Raji (cell line): Measurements from ENCODE around the gene SMIM38.

Experiments used
- POLR2A ChIP-seq: IDR thresholded peaks from 2 replicates; pipeline ENCODE4 v1.6.1; 2011; ENCODE audit warnings: low read depth, low read length, control low read depth; ENCODE audit not compliant: insufficient read depth

SMIM38 gene

DNA sequence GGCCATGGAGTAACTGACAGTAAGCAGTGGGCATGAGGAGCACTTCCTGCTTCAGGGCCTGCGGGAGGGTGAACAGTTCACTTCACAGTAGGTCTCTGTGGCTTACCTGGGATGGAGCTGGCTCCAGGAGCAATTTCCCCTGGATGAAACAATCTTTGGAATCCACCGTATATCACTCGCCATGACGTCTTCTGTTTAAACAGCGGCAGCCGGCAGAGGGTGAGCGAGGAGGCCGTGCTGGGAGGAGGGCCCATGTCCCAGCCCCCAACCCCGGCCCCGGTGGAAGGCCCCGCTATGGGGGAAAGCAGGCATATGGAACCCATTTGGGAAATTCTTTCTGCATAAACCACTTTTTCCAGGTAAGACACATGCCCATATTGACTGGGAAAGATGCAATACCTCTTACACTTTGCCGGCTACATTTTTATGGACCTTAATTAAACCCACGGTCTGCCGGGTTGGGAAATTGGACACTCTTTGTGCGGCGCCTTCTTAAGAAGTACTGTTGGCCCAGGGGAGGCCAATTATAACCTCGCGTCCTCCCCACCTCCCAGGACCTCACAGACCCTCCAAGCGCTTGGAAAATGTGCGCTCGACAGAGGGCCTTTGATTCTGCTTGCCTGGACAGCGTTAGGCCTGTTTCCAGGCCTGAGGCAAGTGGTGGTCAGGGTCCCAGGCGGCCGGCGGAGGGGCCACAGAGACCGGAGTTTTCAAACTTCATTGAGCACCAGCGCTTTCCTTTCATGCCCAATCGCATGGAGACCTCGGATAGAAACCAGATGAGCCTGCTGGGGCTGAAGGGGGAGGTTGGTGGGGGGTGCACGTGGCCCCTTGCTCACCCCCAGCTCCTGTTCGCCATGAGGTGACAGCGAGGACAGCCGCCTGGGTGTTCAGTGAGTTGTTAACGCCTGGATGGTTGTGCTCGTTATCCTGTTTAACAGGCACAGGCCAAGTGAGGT, 40.4 kb downstream of the SMIM38 start:
- no peak for TF ChIP-seq POLR2A

DNA sequence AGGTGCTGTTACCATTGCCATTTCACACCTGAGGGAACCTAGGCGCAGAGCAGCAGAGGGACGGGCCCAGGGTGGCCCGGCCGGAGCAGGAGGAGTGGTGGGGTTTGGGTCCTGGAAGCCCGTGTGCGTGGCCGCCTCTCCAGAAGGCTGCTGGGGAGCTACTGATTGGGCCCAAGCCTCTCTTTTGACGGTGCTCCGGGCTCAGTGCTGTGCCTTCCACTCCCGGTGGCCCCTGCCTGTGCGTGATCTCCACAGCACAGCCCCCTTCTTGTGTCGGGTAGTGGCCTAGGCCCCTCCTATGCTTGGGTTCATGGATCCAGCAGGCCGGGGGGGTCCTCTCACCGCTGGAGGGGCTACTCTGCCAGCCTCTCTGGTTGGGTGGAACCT, 41.0 kb downstream of the SMIM38 start:
- TF ChIP-seq POLR2A: no peak

DNA sequence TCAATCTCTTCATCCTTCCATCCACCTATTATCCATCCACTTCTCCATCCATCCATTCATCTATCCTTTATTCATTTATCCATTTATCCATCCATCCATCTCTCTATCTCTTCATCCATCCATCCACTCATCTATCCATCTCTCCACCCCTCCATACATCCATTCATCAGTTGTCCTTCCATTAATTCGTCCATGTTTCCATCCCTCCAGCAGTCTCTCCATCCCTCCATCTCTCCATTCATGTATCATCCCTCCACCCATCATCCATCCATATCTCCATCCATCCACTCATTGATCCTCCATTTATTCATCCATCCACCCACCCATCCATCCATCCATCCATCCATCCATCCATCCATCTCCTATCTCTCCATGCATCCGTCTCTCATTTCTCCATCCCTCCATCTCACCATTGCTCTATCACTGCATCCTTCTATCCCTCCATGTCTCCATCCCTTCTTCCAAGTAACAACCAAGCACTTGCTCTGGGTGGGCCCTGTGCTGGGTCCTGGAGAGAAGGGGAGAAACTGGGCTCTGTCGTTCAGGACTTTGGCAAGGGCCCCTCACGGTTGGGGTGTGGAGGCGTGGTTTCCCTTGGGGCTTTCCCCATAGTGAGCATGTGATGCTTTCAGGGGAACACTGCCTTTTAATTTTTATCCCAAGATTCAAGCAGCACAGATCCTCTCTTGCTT, 43.3 kb downstream of the SMIM38 start:
- no peak for TF ChIP-seq POLR2A

DNA sequence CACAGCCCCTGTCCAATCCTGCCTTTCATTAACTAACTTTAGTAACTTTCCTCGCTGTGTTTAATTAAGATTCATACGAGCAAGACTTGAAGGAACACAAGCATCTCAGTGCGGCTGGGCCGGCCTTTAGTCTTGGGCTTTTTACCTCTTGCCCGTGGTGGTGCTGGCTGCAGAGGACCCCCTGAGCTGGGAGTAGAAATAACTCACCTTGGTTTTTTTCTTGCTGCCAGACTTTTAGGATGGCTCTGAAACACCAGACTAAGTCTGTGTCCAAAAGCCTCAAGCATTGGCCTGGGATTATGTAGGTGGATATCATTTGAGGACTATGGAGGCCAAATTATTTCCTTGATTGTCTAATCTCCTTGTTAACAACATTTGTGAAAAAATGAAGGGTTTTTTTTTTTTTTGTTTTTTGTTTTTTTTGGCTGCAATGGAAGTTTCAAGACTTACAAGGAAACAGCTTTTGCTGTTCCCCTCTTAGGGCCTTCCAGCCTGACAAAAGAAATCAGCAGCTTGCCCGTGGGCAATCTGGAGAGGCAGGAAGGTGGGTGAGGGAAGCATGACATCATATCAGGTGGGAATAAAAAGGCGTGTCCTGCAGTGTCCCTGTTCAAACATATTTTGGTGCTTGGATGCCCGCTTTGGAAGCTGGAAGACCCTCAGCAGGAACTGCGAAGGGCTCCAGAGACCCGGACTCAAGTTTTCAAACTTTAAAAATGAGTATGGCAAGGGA, 44.0 kb downstream of the SMIM38 start:
- no peak for TF ChIP-seq POLR2A

DNA sequence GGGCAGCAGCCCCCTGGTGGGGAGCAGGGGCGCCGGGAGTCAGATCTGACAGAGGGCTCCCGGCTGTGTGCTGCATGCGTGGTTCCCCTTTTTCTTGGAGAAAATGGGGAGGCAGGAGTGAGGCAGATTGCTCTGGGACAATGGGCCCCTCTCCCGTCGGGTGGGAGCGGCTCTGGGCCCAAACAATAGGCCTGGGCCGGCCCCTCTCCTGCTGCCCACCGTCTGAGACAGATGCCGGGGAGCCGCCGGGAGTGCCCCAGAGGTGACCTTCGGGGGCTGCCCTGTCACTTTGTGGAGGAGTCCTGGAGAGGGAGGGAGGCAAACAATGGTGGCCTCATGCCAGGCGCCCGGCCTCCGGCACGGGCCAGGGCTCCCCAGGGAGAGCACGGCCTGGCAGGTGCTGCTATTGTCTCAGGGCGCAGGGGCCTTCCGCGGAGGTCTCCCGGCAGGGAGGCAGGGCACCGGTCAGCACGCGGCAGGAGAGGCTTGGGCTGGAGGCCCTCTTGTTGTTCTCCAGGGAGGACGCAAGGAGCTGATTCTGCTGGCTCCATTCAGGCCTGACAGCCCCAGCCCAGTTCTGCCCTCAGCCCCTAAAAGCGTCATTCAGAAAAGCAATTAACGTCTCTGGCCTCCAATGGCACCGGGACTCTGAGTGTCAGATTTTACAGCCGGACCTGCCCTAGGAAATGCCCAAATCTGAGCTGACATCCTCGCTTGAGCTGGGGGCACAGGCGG, 44.8 kb downstream of the SMIM38 start:
- no peak for TF ChIP-seq POLR2A

DNA sequence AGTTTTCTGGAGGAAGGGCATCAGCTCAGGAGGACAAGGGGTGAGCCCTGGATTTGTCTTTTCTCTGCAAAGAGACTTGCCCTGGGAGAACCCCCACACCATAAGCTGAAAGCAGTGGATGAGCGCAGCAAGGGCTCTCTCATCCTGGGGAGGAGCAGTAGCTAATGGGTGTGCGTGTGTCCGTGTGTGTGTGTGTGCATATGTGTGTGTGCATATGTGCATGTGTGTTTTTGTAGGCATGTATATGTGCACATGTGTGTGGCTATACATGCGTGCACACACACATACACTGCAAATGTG, 45.3 kb downstream of the SMIM38 start:
- no peak for TF ChIP-seq POLR2A

DNA sequence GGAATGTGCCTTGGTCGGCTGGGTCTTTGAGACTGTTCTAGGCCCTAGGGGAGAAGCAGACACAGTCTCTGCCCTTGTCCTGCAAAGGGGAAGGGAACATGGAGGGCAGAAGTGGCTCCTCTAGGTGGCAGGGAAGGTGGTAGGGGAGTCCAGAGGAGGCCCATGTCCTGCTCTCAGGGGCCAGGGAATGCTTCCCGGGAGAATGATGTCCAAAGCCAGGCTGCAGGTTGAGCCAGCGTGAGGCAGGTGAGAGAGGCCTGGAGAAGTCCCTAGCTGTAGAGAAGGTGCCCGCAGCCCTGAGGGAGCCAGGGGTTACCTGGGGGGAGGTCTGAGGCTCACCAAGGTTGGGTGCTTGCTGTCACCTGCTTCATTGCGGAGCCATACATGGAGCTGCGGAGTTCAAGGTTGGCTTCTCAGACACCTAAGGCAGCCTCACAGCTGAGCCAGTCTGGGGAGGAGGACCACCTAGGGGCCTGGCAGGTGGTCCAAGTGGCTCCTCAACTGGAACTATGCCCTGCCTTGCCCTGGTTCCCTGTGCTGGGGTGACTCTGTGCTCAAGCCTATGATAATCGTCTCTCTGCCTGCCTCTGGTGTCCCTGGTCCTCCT, 46.1 kb downstream of the SMIM38 start:
- no peak for TF ChIP-seq POLR2A

DNA sequence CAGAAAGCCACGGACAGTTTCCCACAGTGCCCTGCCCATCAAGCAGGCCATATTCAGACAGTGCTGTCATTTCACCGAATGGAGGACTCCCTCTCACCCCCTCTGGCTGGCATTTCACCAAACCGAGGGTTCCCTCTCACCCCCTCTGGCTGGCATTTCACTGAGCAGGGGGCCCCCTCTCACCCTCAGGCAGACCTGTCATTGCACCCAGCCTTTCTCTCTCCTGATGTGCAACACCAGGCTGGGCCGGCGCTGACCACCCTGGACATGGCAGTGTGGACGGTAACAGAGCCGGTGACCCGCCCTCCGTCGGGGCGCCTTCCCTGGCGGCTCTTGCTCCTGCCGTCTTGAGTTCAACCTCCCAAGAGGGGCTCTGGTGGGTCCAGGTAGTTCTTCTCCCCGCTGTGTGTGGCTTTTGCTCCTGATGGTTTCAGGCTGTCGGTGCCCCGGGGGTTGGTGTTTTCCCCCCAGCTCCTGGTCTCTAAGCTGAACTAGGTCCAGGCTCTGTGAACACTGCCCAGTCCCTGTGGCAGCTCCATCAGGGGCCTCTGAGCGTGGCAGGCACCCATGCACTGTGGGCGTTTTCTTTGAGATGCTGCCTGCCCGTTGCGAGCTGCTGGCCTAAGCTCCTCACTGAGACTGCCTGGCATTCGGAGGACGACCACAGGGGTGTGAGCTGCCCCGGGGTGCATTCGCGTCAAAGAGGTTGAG, 46.9 kb downstream of the SMIM38 start:
- TF ChIP-seq POLR2A: no peak

DNA sequence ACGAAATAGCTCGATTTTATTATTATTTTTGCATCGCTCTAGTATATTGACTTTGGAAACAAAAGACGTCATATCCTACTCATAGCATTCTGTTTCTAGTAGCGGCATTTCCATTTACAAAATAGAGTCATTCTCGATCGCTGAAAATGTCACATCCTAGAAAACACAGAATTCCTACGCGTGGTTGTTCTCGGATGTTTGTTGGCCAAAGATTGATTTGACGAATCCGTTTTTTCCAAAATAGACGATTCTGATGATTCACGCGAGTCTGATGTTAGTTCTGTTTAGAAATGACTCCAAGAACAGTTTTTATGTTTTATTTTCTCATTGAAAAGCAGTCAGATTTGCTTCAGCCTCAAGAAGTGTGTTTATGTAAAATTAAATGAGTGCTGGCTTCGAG, 47.6 kb downstream of the SMIM38 start:
- no peak for TF ChIP-seq POLR2A

DNA sequence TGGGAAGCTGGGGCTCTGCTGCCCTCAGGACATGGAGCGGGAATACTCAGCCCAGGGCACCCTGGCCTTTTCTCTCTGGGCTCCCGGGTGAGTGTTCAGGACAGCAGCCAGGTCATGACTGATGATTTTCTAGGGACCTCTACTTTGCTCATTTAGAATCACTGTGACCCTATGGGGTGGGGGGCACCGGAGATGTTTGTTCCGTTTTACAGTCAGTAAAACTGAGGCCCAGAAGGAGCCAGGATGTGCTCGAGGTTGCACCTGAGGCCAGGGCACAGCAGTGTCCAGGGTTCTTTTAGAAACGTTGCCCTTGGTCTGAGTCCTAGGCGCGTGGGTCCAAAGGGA, 48.1 kb downstream of the SMIM38 start:
- TF ChIP-seq POLR2A: no peak

DNA sequence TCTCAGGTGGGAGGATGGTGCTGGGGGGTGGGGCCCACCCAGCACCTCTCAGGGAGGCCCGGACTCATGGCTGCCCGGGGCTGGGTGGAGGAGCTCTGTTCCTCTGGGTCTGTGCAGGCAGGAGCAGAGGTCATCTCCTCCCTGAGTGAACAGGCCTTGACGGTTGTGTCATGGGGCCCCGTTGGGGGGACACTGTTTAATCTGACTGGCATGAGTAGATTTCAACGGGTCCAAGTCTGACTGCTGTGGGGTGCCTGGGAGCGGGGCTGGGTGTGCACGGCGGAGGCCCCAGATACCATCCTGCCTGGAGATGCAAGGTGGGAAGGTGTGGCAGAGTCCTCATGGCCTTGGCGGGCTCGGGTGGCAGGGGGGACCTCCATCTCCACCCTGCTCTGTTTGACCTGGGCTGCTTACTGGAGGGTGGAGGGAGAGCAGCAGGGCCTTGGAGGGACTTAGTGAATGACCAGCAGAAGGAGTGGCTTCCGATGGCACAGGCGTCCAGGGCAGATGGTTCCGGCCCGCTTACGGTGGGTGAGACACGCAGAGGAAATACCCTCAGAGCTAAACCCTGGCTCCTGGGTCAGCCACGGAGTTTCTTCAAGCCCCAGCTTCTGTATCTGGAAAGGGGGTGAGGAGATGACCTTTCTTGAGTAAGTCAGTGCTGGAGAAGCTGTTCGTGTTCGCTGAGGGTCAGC, 48.7 kb downstream of the SMIM38 start:
- TF ChIP-seq POLR2A: no peak

DNA sequence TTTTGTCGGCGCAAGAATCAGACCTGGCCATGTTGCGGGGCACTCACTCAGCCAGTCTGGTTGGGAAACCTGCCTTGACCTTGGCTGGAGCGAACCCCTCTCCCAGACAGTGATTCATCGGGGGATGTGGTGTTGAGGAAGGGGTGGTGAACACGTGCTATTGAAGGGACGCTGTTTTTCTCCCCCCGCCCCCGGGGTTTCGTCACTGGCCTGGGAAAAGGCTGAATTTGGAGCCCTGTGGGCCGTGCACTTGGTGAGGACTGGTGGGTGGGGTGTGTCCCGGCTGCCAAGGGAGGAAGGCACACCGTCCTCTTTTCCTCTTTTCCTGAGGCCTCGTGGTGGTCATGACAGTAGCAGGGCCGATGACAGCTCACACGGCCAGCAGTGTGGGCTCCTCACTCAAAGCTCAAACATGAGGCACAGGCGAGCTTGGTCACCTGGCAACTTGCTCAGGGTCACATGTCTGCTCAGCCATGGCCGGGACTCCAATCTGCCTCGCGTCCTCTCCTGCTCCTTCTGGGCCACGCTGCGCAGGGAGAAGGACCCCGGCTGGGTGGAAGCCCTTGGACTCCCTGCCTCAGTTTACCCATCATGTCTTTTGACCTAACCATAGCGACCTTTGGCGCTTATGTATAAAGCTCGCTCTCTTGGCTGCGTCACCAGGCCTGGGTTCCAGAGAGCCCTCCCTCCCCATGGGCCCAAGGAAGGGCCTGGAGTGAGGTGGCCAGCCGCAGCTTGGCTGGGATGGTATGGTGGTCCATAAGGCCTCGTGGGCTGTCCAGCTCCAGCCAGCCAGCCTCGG, 49.4 kb downstream of the SMIM38 start:
- TF ChIP-seq POLR2A: no peak
